DMS79 treated with DMSO at 0.1 percent for 48 hours (cell line): ENCODE data around the gene RAB40B.
A peak's percentile ranks its signal among the peaks of the same experiment; 100 is the strongest.

Experiments used
- DNase-seq: peaks from one replicate; lab custom pipeline; 2025; lab: John Stamatoyannopoulos, UW

Gene RAB40B

DNA sequence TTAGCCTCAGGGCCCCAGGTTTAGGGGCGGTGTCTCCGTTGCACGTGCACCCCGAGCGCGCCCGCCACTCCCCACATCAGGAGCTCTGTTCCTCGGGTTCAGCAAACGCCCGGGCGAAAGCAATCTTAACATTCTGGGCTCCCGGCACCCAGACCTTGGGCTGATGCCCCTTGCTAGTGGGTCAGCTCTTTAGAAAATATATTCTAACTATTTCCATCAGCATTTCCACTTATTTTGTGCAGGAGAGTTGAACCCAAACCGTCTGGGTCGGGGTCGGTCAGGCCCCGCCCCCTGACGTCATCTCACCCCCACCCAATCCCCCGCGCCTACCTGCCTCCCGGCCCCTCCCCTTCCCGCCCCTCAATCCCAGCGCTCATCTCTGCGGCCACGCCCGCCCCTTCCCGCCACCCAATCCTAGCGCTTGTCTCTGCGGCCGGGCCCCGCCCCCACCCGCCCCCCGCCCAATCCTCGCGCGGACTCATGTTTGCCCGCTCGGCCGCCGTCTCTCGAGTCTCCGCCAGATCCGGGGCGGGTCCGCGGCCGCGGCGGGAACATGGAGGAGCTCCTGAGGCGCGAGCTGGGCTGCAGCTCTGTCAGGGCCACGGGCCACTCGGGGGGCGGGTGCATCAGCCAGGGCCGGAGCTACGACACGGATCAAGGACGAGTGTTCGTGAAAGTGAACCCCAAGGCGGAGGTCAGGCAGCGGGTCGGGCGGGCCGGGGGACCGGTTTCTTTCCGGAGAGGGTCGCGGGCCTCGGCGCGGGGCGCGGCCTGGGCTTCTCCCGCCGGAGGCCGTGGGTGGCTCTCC lies 17.9 kb upstream of the RAB40B start, which contains the start of gene FN3KRP:
Gene FN3KRP, plus strand, starts transcription at position 504 of the 808 bp plus-strand sequence. Its CDS starts 50 bp downstream, at position 554.
- peak; percentile 57 for DNase-seq

DNA sequence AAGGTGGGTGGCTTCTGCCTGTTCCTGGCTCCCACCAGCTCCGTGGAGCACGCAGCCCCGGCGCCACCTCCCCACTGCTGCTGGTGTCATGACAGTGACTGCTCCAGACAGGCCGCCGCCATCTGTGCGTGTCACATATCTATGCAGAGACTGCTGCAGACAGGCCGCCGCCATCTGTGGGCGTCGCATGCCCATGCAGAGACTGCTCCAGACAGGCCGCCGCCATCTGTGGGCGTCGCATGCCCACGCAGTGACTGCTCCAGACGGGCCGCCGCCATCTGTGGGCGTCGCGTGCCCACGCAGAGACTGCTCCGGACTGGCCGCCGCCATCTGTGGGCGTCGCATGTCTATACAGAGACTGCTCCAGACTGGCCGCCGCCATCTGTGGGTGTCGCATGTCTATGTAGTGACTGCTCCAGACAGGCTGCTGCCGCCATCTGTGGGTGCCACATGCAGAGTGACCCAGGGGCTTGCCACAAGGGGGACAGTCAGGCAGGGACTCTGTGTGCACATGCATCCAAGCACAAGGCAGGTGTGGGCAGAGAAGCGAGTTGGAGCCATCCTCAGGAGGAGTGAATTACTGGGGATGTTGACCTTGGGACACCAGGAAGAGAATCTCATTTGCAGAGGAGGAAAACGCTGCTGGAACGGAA lies 14.7 kb upstream of the RAB40B start:
- DNase-seq = no peak

DNA sequence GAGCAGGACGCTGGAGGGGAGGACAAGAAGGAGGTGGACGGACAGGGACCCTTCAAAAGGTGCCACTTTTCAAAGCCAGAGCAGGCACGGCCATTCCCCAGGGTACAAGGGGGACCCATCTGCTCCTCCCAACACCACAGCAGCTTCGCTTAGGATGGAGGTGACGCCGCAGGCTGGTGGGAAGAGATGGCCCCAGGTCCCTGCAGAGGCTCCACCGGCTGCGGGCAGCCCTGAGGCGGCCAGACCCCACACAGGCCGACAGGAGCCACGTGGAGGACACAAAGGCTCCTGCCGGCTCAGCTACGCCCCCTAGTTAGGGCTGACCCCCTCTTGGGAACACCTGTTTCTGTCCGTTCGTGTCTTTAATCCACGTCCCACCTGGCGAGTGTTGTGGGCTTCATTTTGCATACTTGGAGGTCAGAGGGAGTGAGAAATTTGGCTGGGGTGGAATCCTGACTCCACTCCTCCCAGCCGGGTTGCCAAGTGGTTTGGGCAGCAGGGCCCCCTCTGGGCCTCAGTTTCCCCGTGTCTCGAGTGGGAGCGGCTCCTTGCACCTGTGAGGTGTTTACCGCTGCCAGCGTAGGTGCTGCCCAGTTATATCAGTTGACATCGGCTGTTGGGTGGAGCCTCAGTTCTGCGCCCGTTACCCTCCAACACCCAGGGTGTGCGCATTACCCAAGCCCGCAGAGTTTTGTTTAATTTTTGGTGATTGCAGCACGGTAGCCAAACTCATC lies 12.2 kb upstream of the RAB40B start:
- DNase-seq = no peak

DNA sequence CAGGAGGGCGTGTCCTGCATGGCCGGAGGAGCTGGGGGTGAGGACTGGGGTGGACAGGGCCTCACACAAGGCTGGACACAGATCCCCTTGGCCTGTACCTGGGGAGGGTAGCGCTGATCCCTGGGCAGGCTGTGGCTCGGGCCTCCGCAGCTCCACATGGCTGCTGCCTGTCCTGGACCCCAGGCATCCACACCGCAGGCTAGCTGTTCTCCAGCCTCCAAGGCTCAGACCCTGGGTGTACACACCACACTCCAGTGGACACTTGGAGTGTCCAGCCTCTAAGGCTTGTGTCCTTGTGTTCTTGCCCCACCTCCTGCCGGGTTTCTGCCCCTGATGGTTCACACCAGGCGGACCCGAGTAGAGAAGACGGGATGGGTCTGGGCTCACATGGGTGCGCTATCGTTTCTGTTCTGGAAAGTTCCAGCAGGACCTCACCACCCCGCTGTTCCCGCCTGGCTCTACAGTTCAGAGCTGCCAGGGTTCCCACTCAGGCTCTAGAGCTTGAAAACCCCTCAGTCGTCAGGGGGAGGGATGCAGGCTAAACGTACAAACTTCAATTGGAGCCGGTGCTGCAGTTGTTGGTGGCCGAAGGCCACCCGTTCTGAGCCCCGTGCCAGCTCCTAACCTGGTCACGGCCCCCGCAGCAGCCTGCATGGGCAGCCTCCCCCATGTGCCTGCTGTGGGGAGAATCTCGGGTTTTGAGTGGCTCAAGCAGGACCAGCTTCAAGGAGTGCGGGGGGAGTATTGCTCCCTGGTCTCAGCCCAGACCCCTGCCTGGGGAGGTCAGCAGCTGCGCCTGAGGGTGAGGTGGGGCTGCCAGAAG lies 11.4 kb upstream of the RAB40B start:
- DNase-seq = no peak

DNA sequence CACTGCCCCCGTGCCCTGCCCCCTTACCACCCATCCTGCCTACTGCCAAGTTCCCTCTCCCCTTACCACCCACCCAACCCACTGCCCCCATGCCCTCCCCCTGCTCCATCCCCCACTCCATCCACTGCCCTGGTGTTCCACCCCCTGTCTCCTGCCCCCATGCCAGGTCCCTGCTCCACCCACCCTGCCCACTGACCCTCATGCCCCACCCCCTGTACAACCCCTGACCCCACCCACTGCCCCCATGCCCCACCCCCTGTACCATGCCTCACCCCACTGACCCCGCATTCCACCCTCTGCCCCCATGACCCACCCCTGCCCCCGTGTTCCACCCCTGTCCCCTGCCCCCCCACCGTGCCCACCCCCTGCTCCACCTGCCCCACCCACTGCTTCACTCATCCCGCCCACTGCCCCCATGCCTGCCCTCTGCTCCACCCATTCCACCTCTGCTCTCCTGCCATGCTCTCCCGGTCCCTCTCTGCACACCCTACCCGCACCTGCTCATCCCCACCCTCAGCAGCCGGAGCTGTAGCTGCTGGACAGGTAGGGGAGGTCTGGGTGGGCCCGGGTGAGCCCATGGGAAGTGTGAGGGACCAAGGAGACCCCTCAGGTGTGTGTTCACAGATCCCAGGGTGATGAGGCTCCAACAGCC lies 10.7 kb upstream of the RAB40B start:
- no peak for DNase-seq

DNA sequence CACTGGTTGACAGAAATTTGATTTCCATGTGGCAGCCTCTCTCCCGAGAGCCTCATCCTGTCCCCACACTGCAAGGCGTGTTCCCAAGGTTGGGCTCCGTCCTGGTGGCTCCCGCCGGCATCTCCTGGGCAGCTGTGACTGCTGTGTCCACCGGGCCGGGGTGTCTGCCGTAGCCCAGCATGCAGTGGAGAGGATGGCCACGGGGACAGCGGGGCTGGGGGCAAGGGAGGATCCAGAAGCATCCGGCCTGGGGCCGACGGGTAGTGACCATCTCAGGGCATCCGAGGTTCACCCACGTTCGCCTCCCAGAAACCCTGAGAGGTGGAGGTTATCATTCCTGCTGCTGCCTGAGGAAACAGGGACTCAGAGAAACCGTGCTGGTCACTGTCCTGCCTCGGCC lies 7.3 kb upstream of the RAB40B start:
- DNase-seq = no peak

DNA sequence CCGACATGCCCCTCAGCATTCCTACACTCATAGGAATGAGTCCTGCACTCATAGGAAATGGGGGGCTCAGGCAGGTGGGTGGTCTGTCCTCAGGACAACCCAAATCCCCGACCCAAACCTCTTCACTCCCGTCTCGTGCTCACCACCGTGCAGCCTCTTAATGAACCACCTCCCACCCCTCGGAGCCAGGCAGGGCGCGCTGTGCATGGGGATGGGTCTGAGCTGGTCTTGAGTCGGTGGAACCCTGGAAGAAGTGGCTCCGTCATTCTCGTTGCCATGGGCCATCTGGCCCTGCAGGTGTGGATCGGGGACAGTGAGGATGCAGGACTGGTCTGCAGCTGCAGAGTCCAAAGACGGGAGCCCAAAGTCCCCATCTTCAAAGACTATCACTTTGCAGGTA lies 6.4 kb upstream of the RAB40B start:
- DNase-seq = no peak

DNA sequence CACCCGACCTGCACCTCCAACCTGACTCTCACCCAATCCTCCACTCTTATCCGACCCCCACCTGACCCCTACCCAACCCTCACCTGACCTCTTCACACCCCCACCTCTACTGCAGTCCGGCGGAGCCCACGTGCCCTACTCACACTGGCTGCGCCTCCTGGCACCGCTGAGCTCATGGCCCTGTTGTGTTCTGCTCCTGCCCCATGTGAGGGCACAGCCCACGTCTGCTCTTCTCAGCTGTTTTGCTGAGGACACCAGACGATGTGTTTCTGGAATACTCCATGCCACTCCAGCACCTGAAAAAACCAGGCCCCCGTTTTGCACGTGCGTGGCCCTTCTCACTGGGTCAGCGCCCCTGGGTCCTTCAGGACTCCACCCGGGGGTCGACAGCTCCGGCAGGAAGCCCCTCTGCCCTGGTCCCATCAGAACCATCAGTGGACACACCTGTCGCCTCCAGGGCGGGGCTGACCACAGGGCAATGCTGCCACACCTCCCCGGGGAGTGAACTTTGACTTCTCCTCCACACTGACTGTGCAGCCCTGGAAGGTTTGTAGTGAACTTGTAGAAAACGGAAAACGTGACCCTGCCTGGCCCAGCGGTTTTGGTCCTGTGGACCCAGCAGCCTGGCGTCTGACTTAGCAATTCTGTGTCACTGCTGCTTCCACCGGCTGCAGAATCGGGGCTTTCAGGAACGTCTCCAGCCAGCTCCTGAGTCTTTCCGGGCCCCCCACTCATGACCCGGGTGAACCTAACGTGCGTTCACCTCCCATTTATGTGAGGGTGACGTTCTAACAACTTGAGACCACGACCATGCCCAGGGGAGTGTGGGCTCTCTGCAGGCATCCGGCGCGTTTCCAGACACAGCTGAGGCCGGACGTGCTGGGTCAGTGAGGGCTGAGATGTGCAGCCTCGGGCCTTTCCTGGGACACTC lies 5.7 kb upstream of the RAB40B start:
- DNase-seq = no peak

DNA sequence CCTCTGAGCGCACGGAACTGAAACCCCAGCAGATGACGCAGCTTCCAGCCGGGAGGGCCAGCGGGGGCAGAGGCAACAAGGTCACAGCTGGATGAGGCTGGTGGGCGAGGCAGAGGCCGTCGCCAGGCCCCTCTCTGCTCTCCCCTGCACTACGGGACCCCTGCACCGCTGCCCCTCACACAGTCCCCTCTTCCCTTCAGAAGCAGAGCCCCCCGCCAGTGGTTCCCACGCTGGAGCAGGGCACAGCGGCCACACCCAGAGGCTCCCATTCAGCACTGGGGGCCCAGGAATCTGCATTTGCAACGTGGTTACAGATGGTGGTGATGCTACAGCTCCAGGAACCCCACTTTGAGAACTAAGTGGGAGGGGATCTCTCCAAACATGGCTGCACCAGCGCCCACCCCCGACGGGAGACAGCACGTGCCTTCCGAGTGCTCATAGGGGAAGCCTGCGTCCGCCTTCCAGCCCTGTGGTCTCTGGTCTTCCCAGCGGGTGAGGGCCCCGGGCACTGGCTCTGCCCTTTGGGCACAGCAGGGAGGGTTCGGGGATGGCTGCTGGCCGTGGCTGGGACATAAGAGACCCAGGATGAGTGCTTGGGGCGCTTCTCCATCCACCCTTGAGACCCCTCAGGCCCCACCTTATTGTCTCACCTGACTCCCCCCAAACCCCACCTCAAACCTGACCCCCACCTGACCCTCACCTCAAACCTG lies 4.7 kb upstream of the RAB40B start:
- no peak for DNase-seq

DNA sequence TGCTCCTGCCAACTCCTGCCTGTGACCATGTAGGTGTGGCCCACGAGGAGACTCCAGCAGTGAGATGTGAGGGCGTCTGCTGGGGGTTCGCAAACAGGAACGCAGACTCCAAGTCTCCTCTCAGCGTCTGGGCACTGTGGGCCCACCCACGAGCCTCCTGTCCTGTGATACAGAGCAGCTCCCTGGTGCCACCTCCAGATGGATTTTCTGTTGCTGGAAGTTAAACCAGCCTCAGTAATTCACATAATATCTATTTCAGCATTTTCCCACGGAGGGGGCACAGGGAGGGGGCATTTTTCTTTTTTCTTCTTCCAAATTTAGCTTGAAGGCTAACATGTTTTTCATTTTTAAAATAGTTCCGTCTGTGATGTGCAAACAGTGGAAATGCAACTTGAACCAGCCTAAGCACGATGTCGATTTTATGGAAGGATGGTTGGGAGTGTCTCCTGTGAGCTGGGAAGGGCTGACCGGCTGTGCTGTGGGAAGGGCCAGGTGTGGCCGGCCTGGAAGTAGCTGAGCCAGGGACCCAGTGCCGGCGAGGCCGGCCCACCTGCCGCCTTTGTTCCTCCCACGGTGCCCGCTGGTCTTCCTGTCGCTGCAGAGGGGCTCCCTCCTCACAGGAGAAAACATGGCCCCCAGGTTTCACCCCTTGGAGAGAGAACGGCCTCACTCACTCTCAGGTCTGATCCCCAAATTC lies 3.9 kb upstream of the RAB40B start:
- DNase-seq = no peak

DNA sequence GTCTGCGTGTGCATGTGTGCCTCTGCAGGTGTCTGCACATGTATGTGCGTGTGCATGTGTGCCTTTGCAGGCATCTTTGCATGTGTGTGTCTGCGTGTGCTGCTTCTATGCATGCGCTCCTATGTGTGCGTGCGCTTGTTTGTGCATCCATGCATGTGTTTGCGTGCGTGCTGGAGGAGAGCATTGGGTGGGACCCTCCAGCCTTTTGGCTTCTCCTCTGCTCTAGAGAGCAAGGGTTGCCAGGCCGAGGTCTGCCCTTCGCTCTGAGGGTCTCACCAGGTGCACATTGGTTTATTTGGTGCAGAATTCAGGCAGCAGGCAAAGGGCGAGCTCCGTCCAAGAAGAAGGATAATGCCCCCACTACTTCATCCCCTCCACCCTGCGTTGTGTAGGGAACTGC lies 1.1 kb upstream of the RAB40B start:
- no peak for DNase-seq

DNA sequence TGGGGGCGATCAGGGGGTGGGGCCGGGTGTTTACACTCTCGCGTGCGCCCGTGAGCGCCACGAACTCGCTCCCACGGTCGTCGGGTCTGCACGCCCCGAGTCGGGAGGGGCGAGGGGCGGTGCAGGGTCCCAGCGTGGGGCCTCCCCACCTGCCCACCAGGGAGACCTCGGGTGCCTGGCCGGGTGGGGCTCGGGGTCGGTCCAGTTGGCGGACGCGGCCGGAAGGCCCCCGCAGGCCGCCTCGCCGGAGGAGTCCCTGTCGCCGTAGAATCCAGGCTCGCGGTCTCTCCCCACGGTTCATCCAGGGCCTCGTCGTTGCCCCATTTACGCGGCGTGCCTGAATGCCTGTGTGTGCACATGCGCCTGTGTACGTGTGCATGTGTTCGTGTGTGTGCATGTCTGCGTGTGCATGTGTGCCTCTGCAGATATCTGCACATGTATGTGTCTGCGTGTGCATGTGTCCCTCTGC lies 510 bp upstream of the RAB40B start:
- no peak for DNase-seq

DNA sequence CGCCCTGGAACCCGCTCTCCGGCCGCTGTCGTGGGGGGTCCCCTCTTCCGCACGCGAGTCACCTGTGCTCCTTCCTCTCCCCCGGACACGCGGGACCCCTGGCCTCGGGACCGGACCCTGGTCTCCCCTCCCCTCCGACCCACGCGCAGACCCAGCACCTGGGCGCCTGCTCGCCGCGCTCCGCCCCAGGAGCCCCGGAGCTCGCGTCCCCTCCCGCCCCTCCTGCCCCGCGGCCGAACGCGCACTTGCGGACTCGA lies 762 bp downstream of the RAB40B start:
- no peak for DNase-seq

DNA sequence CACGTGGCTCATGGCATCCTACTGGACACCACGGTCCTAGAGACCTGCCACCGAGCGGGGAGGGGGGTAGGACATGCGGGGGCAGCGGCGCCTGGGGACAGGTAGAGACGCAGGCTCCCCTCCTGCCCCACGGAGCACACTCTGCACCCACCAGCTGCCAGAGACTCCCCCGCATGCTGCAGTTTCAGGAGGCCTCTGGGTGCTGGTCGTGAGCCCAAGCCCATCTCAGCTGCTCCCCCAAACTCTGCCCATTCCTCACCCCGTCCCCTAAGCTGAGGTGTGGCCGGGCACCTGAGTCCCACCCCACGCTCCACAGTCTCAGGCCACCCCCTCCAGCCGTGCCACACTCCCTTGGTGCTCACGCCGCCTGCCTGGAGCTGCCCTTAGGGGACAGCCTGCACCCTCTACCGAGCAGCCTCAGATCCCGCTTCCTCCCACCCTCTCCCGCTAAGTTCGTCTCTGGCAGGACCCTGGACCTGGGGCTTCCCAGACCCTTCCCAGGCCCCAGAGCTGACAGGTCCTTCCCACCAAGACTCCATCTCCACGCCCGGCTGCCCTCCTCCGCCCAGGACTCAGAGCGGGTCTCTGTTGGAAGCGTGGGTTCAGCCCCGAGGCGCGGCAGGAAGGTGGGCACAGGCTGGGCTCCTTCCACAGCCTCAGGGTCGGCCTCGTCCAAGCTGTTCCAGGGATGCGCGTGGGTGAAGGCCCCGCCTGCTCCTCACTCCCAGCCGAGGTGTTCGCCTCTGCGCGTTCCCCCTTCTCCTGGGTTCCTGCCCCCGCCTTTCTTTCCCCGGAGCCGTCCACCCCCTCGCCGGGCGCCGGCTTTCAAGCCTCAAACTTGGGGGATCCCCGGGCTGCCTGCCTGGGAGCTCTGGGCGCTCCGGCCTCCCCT lies 1.3 kb downstream of the RAB40B start:
- no peak for DNase-seq

DNA sequence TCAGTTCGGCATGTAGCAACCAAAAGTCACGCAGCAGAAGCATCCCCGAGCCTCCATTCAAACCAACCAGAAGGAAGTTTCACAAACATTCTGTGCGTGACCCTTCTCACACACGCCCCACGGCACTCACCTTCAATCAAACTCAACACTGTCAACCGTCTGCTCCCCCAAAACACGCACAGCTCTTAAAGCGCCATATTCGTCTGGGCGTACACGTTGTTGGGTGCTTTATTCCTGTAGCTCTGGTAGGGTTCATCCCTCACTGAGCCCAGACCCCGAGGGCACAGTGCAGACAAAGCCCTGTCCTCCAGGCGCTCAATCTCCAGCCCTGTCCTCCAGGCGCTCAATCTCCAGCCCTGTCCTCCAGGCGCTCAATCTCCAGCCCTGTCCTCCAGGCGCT lies 2.2 kb downstream of the RAB40B start:
- DNase-seq = no peak

DNA sequence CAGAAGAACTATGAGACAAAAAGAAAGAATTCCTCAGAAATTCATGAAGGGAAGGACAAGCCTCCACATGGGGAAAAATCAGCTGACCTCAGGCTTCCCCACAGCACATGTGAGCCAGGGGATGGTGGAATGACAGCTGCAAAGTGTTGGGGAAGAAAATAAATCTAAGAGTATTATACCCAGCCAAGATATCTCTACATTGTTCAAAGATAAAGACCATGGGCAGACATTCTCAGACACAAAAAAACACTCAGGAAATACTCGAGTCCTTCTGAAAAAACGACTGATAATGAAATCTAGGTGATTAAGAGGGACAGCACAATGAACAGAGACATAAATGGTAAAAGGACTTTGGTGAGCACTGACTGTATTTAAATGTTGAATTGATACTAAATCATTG lies 3.9 kb downstream of the RAB40B start:
- no peak for DNase-seq

DNA sequence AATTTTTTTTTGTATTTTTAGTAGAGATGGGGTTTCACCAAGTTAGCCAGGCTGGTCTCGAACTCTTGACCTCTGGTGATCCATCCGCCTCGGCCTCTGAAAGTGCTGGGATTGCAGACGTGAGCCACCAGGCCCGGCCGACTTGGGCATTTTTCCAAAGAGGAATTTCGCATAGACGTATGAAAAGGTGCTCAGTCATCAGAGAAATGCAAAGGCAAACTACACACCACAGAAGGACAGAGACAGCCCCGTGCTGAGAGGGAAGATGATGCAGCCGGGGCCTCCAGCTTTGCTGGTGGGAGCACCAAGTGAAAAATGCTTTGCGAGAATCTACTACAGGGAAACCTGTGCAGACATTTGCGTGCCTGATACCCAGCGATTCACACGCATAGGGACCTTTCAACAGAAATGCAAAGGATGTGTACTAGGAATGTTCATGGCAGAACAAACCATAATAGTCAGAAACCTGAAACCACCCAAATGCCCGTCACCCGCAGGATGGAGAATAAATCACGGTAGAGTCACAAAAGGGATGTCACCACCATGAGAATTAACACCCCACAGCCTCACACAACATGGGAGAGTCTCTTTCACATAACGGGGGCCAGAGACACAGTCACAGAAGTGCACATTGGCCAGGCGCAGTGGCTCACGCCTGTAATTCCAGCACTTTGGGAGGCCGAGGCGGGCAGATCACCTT lies 5.2 kb downstream of the RAB40B start:
- DNase-seq = no peak

DNA sequence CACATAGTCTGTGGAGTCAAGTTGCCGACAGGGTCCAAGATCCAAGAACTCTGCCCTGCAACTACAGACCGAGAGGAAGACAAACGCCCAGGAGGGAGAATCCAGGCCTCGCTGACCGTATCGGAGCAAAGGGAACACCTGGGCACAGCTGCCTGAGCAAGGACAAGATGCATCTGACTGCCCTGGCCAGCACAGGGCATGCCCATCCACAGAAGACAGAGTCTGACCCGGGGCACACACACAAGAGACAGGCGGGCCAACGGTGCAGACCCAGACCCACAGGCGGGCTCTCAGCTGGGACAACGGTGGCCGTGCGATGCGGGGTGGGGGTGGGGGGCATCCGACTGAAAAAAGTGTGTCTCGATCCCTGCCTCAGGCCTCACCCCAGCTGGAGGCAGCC lies 6.2 kb downstream of the RAB40B start:
- no peak for DNase-seq
